HG03066 (cell line): ENCODE measurements around the gene MNAT1.
A peak's percentile ranks its signal among the peaks of the same experiment; 100 is the strongest.
"Not testable (repeated sequence)": the region's sequence is repeated elsewhere in the genome, so short reads cannot be mapped to it uniquely, and the experiment has no call there.

ENCODE experiments used
- ATAC-seq: cut with Tn5 transposase; IDR thresholded peaks from one replicate; pipeline ENCODE4 v1.9.1; 2021; ENCODE audit warnings: low read depth; ENCODE audit not compliant: unreplicated experiment

The MNAT1 gene

DNA sequence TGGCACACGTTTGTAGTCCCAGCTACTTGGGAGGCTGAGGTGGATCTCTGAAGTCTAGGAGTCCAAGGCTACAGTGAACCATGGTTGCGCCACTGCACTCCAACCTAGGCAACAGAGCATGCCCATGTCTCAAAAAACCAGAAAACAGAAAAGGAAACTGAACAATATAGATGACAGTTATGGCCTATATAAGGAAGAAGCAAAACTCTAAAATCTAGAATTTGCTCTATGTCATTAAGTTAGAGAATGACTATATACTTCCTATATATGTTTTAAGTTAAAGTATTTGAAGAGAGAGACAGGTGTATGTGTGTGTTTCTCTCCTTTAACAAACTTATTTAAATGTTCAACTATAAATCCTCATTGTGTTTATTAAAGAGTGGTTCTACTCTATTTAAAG is 65.8 kb downstream of the MNAT1 start:
- no peak for ATAC-seq

DNA sequence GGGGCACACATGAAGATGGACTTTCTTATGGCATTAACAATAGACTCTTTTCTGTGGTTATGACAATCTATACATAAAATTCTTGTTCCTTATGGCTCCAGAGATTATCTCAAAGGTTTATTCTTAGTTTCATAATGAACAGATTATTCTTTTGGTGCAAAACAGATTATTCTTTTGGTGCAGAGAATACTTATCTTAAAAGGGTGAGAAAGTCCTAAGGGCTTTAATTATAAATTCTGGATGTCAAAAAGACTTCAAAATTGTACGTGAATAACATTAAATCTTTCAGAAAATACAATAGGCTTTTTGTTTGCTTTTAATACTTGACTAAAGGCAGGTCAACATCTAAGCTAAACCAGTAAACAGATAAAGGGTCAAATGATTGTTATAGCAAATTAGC is 69.3 kb downstream of the MNAT1 start:
- ATAC-seq, result no peak

DNA sequence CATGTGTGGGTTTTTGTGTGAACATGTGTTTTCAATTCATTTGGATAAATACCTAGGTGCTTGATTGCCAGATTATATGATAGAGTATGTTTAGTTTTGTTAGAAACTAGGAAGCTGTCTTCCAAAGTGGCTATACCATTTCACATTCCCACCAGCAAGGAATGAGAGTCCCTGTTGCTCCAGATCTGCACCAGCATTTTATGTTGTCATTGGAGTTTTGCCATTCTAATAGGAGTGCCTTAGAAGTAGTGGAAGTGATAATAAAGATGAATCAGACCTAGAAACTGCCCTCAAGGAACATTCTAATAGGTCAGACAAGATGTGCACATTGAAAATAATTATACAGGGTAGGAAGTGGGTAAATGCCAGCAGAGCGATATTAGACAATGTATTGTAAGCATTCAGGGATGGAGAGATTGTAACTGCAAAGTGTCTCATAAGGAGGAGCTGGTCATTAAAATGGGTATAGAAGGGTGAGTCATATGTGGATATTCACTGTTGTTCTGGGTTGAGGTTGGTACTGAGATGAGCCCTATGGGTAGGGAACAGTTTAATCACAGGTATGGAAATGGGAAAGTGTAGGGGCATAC is 71.4 kb downstream of the MNAT1 start:
- ATAC-seq, result no peak

DNA sequence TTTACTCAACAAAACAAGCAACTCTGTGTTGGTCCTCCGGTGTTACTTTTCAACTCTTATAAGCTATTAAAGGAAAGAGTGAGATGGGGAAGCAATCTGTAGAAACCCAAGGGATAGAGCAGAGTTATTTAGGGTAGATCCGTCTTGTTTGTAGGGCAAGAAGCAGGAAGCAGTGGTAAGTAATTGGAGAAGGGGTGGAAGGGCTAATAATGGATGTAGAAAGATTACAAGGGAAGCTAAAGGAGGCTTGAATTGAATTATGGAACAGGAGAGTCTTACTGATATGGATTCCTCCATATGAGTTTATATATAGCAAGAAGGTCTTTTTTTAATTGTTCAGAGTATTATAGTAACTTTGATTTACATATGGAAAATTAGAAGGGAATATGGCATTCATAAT is 72.7 kb downstream of the MNAT1 start:
- no peak for ATAC-seq

DNA sequence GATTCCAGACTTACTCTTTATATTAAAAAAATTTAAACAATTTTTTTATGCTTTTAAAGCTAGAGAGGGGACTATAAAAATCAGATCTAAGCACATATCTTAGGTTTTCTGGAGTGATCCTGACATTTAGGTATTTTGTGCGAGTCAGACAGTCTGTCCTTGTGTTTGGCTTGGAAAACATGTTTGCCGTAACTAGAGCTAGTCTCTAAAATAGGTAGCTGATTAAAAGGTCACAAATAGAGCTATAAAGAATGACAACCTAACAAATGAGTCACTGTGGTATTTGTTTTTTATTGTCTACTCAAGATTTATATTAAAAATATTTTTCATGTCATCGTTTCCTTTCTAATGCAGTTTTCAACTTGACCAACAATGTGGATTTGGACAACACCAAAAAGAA is 73.4 kb downstream of the MNAT1 start:
- ATAC-seq, result no peak

DNA sequence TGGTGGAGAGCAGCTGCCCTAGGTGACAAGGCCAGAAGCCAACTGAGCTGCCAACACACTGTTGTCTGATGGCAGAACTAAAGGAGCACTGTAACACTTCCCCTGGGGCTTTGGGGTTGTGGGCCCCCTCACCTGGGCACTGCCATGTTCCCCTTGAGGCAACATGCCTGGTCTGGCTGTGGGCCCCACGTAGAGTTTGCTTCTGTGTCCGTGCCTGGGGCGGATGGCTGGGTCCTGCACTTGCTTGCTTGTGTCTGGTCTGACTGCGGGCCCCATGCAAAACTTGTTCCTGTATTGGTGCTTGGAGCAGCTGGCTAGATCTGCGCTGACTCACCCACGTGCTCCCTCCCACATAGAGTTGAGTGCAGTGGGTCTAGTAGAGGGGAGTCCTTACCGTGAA is 78.4 kb downstream of the MNAT1 start:
- no peak for ATAC-seq

DNA sequence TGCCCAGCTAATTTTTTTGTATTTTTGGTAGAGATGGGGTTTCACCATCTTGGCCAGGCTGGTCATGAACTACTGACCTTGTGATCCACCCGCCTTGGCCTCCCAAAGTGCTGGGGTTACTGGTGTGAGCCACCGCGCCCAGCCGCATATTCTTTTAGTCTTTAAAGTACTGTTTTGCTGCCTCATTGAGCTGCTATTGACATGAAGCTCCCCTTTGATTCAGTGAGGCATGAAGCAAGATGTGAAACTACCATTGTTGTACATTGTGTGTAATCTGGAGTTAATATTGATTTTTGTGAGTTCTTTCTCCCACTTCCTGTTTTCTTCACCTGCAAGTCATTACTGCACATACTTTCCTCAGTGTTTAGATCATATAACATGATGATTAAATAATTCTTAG is 80.8 kb downstream of the MNAT1 start:
- ATAC-seq, result peak; percentile 96

DNA sequence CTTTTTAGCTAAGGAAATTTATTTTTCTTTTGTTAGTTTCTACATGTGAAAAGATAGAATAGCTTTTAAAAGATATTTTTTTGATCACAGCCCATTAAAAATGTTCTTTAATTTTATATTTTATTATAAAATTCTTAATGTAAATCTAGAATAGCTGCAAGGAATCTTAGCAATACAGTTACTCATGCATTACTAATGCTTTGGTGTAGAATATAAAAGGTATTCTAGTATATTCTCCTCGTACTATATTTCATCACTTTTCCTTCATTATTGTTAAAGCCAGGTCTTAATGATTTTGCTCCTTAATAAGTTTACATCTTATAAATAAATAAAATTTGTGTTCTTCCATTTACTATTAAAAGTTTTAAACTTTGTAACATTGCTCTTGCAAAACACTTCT is 82.6 kb downstream of the MNAT1 start:
- ATAC-seq, result no peak

DNA sequence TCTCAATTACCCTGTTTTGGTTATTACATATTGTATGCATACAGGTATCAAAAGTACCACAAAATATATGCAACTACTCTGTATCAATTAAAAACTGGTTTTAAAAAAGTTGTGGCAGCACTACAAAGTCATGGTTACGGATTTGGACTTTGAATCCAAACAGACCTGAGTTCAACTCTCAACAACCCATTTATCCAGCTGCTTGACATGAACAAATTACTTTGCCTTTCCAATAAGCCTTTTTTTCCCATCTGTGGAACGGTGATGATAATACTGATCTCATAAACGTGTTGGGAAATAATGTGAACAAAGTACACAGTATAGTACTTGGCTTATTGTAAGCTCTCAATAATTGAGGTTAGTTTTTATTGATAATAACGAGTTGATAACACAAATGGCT is 85.0 kb downstream of the MNAT1 start:
- no peak for ATAC-seq

DNA sequence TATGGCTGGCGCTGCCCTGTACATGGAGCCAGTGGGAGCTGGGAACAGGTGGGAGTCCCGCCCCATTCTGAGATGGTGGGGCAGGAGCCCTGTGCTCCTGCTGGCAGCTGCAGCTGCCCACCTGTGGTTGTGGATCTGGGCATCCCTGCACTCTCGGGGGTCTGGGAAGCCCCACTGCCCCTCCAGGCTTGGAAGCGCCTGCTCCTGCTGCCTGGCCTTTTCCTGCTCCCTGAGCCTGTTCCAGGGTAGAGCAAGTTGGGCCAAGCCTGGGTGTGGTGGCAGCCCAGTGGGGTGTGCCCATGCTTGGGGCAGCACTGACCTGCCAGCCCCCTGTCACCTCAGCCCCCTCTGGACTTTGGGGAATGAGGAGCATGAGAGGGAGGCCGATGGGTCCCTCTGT is 104.0 kb downstream of the MNAT1 start:
- no peak for ATAC-seq

DNA sequence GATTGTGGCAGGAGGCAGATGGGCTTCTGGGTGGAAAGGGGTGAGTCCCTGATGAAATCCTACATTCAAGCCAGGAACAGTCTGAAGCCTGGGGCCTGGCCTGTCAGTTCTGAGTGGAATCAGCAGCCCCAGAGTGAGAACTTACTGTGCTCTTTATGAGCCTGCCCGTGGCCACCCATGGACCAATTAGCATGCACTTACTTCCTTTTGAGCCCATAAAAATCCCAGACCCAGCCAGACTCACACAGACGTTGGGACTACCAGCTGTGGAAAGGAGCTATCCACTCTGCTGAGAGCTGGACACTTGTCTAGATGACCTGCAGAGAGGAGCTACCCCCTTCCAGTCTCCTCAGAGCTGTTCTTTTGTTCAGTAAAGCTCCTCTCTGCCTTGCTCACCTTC is 104.5 kb downstream of the MNAT1 start:
- no peak for ATAC-seq

DNA sequence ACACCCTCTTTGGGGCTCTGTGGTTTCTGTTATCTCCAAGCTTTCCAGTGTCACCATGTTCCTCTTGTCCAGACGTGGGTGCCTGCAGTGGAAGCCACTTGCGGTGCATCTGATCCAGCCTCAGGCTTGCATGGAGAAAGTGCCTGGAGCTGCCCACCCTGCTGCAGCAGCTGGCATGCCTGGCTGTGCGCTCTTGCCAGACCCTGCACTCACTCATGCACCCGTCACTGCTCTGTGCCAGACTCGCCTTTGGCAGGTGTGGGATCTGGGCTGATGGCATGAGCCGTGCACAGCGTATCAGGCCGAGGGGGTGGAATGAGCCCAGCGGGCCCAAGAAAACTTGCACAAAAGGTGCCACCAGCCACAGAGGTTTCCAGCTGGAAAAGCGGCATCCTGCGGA is 105.1 kb downstream of the MNAT1 start:
- ATAC-seq, result no peak

DNA sequence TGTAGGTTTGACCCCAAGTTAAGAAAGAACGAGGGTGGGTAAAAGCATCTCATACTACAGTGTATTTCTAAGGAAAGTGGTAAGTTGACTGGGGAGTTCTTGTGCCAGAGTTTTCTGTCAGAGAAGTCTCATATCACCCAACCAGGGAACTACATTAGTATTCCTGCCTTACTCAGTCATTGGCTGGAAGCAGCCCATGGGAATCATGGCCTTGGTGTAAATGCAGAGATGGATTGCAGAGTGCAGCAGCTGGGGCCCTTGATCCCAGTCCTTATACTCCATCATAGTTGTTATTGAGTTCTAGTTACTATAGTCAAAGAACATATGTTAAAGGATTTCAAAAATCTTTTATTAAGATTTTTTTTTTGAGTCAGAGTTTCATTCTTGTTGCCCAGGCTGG is 105.8 kb downstream of the MNAT1 start:
- ATAC-seq, result no peak

DNA sequence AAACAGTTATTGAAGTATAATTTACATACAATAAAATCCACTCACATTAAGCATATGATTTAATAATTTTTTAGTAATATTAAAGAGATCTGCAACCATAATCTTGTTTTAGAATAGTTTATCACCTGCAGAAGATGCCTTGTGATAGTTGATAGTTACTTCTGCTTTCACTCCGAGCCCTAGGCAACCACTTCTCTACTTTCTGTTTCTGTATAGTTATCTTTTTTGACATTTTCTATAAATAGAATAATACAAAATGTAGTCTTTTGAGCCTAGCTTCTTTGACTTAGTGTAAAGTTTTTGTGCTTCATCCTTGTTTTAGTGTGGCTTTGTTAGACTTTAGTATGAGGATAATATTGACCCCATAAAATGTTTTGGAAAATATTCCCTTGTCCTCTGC is 111.0 kb downstream of the MNAT1 start:
- ATAC-seq, result peak; percentile 95

DNA sequence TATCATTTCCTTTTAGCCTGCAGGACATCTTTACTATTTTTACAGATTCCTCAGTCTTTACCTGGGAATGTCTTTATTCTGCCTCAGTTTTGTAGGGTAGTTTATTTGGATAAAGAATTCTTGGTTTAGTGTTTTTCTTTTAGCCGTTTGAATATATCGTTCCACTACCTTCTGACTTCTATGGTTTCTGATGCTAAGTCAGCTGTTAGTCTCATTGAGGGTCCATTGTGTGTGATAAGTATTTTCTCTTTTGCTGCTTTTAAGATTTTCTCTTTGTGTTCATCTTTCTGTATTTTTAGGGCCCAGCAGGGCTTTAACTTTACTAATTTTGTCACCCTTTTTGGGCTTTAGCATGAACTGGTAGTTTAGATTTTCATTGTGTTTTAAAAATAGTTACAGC is 113.5 kb downstream of the MNAT1 start:
- no peak for ATAC-seq

DNA sequence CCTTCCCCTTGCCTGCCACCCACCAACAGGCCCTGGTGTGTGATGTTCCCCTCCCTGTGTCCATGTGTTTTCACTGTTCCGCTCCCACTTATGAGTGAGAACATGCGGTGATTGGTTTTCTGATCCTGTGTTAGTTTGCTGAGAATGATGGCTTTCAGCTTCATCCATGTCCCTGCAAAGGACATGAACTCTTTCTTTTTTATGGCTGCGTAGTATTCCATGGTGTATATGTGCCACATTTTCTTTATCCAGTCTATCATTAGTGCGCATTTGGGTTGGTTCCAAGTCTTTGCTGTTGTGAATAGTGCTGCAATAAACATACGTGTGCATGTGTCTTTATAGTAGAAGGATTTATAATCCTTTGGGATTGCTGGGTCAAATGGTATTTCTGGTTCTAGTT is 117.1 kb downstream of the MNAT1 start:
- ATAC-seq, result not testable (repeated sequence)

DNA sequence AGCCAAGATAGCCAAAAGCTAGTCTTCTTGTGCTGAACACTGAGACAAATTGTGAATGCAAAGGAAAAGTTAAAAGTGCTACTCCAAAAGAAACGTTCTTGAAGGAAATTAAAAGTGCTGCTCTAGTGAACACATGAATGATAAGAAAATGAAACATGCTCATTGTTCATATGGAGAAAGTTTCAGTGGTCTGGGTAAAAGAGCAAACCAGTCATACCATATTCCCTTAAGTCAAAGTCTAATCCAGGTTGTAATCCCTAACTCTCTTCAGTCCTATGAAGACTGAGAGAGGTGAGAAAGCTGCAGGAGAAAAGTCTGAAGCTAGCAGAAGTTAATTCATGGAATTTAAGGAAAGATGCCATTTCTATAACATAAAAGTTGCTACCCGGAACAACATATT is 121.5 kb downstream of the MNAT1 start:
- ATAC-seq, result no peak

DNA sequence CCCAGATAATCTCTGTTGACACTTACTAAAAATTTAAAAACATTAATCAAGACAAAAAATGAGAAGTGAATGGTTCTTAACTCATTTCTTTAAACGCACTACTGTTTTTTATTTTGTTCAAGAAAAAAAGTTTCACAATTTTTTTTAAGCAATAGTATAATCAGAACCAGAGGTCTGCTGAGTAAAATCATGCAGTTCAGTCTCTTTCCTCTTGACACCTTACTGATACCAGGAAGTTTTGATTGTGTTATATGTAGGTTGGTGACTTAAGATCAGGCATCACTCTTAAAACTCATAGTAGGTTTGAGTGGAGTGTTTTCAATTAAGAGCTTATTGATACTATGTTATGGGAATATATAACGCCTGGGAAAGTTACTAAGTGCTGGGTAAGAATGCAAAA is 125.0 kb downstream of the MNAT1 start:
- ATAC-seq, result no peak

DNA sequence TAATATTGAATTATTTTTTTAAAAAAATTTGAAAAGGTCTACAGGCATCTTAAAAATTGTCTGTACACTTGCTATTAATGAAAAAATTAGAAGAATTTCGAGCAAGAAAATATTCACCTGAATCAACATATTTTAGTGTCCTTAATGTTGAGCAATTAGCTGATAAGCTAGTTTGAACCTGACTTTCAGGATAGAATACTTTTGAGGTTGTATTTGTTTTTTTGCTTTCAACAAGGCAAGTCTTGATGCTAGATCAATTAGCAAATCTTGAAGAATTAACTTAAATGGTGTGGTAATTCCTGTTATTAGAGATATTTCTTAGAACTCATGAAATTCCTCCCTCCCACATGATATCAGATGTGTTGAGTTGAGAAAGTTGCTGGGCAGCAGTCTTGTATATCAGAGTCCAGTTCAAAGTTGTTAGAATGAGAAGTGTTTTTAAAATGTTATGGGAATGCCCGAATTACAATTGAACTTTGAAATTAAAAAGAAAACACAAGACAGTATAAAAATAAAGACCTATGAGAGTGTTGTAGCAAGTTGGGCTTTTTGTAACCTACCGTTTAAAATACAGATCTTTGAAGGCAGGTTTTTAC is 127.1 kb downstream of the MNAT1 start:
- no peak for ATAC-seq

DNA sequence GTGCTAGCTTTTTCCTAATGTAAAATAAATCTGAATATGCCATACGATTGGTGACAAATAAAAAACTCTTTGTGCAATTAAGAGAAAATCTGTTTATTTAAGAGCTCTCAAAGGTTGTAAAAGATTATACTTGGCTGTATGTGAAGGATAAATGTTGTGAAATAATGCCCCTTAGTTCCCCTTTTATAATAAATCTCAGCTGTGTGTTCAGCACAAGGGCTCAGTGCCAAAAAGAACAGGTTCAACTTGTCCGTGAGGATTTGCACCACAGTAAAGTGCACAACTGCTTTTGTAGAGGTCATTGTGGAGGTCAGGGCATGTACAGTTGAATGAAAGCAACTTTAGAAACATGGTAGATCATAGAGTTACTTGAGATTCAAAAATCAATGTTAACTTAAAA is 127.7 kb downstream of the MNAT1 start:
- ATAC-seq, result no peak

DNA sequence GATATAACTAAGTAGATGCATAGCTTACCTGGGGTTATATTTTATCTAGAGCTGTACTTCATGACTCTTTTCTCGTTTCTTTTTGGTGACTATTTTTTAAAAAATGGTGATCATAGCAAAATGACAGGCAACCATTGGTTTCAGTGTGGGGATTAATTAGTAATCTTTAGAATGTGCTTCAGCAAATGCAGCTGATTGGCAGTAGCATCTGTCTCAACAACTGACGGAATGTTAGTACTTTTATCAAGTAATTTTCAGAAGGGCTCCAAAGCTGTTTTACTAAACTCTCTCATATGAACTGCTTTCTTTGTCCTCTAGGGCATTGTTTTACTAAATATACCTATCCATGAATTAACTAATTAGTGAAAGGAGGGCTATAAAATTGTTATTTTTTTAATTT is 128.7 kb downstream of the MNAT1 start:
- ATAC-seq, result no peak

DNA sequence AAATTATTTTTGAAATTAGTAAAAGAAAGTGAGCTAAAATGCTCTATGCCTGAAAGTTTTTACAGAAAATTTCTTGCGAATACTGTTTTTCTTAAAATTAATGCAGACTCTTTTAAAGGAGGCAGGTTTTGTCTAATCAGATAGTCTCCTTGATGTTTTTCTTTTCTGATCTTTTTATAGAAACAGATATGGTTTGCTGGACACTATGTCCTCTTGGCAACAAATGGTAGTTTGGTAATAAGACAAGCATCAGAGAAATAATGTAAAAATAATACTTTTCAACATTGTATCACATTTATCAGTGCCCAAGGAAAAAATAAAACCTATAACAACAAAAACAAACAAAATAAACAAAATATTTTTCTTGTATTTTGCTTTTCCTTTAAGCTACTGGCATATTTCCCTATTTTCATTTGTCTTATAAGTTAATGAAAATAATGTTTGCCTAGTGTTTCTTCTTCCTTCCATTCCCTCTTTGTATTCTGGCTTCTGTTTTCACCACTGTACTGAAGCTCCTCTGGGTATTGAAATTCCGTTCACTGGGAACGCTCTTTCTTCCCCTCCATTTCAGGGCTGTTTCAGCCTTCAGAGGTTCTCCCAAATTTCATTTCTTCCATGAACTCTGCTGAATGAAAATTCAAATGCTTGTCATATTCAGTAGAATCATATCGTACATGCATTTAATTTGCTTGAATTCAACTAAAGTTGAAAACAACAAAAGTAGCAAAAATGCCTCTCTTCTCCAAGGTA is 131.0 kb downstream of the MNAT1 start:
- no peak for ATAC-seq
